T-helper 22 cell (primary cell): ENCODE results near the gene ZEB1.
"Not testable (repeated sequence)": the region's sequence is repeated elsewhere in the genome, so short reads cannot be mapped to it uniquely, and the experiment has no call there.

Source experiments
- DNase-seq: peaks from one replicate; pipeline ENCODE4 v3.0.0-alpha.2; 2020; ENCODE audit warnings: low read depth

Gene ZEB1

GRCh38 chr10:31319602-31320549 lies 860 bp downstream of the ZEB1 start:
- peak; percentile 13 for DNase-seq

GRCh38 chr10:31320550-31321211 lies 1.7 kb downstream of the ZEB1 start:
- DNase-seq, result peak; percentile 9

GRCh38 chr10:31321396-31321941 lies 2.5 kb downstream of the ZEB1 start:
- peak; percentile 53 for DNase-seq

GRCh38 chr10:31322647-31323046 lies 3.6 kb downstream of the ZEB1 start:
- DNase-seq, result no peak

- DNase-seq, result no peak
Measured at GRCh38 chr10:31340343-31340742, 21.3 kb downstream of the ZEB1 start.

- DNase-seq, result no peak
Measured at GRCh38 chr10:31341552-31341951, 22.5 kb downstream of the ZEB1 start.

- DNase-seq, result no peak
Measured at GRCh38 chr10:31343009-31343408, 24.0 kb downstream of the ZEB1 start.

GRCh38 chr10:31343551-31343950 lies 24.5 kb downstream of the ZEB1 start:
- DNase-seq, result no peak

GRCh38 chr10:31345886-31346285 lies 26.9 kb downstream of the ZEB1 start:
- DNase-seq, result no peak

- no peak for DNase-seq
Measured at GRCh38 chr10:31346953-31347352, 27.9 kb downstream of the ZEB1 start.

GRCh38 chr10:31347705-31348104 lies 28.7 kb downstream of the ZEB1 start:
- DNase-seq, result no peak

- DNase-seq, result no peak
Measured at GRCh38 chr10:31350891-31351290, 31.9 kb downstream of the ZEB1 start.

GRCh38 chr10:31352436-31353226 lies 33.6 kb downstream of the ZEB1 start:
- DNase-seq, result no peak

- no peak for DNase-seq
Measured at GRCh38 chr10:31353574-31353973, 34.6 kb downstream of the ZEB1 start.

GRCh38 chr10:31358688-31359330 lies 39.8 kb downstream of the ZEB1 start:
- DNase-seq, result no peak

GRCh38 chr10:31359979-31360378 lies 41.0 kb downstream of the ZEB1 start:
- no peak for DNase-seq

GRCh38 chr10:31361475-31361874 lies 42.5 kb downstream of the ZEB1 start:
- DNase-seq, result not testable (repeated sequence)

- DNase-seq, result no peak
Measured at GRCh38 chr10:31362023-31362641, 43.1 kb downstream of the ZEB1 start.

GRCh38 chr10:31363696-31364095 lies 44.7 kb downstream of the ZEB1 start:
- DNase-seq, result not testable (repeated sequence)

GRCh38 chr10:31364238-31364637 lies 45.2 kb downstream of the ZEB1 start:
- DNase-seq, result not testable (repeated sequence)

- DNase-seq, result no peak
Measured at GRCh38 chr10:31366703-31367102, 47.7 kb downstream of the ZEB1 start.
